Uterus (tissue), 2 donors: ENCODE measurements around the gene SLC38A7.

Source experiments
- CTCF ChIP-seq, 4 experiments: fragments of 200-600 bp in 2 of 4; fragments of 450-650 bp in 2 of 4; sonication (generic) in 2 of 4; IDR thresholded peaks; one replicate each; pipeline ENCODE4 v1.5.1; 2016 to 2019; ENCODE audit warnings: antibody characterized with exemption in 4 of 4, mild to moderate bottlenecking in 2 of 4, moderate library complexity in 1 of 4
- POLR2A ChIP-seq, 2 donors: fragments of 450-650 bp; IDR thresholded peaks; one replicate each; pipeline ENCODE4 v1.6.1; 2016; ENCODE audit warnings: antibody characterized with exemption in 2 of 2, mild to moderate bottlenecking in 1 of 2, moderate library complexity in 1 of 2

- TF ChIP-seq POLR2A (IDR thresholded peaks at IDR 0.05) (no peak), CTCF (IDR thresholded peaks at IDR 0.05) (no peak)
These were observed 593 bp downstream of the SLC38A7 start for GRCh38 chr16:58684001-58684353.
